ENCODE data around the gene S1PR3.
"Not testable (repeated sequence)": the region's sequence is repeated elsewhere in the genome, so short reads cannot be mapped to it uniquely, and the experiment has no call there.

The S1PR3 gene

DNA sequence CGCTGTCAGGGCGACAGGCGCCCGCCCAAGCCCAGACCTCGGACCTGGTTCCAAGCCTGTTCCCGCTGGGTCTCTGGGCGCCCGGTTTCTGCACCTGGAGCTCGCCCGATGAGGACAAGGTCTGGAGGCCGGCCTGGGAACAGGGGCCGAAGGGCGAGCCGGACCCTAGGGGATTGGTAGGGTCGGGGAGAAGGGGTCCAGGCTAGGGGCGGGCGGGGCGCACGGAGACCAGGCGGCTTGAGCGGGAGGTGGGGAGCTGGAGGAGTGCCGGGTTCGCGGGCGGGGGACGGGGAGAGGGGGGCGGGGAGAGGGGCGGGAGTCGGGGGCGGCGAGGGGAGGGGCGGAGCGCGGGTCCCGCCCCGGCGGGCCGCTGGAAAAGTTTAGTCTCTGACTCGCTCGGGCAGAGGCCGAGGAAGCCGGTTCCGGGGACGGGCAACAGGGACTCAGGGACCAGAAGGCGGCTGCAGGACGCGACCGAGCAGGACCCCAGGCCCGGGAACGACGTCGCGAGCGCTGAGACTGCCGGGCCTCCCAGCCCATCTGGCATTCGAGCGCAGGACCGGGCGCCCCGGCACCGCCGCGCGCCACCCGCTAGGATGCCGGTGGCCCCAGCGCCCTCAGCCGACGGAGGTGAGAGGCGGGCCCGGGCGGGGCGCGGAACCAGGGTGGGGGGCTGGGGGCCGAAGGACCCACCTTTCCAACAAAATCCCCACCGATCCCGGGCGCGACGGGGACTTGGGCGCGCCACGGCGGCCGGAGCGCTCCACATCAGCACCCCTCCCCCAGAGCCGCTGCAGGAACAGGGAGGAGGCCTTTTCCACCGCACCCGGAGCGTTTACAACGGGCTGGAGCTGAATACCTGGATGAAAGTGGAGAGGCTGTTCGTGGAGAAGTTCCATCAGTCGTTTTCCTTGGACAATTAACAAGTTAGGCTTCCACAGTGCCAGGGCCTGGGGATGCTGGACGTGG lies at the start of gene S1PR3:
TSS of gene S1PR3 (plus strand) at position 403 of the 969 bp plus-strand sequence. CDS start 9,733 bp downstream, outside the sequence.
- peak in 1 of 2 donors; percentile 8 for DNase-seq (ENCODE audit: low read depth in 2 of 2)

DNA sequence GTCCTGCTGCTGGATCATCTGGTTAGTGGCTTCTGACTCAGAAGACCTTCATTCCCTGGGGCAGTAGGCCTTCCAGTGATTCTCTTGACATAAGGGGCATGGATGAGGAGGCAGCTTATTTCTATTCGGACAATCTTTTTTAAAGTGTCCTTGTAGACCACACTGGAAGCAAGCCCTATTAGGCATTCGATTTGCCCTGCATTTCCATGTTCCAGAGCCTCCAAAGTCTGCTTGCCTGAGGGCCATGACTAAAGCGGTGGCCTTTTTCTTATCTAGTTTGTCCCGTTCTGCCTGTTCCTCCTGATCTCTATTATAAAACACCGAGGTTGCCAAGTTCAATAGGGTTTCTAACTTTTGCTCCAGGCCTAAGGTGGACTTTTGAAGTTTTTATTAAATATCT lies 49.7 kb upstream of the S1PR3 start:
- DNase-seq (ENCODE audit: low read depth in 2 of 2): not testable (repeated sequence)

DNA sequence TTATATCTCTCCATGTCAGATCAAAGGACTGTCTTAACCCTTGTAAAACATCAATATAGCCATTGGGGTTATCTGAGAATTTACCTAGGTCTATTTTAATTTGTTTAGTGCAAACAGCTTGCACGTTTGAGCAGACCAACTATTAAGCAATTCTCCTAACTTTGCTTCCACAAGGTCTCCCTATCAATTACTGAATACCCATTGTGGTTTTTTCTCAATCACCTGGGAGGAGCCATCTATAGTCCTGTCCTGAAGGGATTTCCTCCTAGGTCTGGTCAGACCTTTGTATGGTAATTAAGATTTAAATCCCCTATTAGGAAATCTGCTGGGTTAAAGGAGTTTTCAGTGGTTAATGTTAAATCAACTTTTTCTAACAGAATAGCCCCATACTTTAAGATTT lies 48.9 kb upstream of the S1PR3 start:
- DNase-seq (ENCODE audit: low read depth in 2 of 2): no peak

DNA sequence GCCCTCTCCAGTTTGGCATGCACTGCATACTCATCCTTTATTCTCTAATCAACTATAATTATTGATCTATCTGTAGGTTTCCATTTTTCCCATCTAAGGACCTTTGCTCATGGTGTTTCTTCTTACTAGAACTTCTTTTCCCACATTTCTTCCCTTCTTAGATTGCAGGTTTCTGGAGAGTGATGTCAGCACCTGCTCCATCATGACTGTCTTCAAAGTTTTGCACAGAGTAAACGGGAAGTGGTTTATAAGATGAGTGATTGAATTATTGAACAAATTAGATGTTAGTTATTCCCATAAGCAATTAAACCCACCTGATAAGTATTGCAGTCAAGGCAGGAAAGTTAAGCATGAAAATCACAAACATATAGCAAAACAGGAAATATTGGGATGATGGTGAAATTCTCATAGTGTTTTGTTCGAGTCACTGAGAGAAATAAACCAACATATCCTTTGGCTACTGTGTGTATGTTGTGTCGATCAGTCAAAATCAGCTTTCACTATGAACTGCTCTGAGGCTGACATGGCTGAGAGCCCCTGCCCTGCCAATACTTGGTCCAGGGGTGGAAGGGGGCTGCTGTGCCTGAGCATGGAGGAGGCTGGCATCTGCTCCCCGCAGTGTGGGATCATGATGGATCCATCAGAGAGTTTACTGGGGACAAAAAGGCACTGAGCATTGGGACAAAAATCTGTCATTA lies 45.5 kb upstream of the S1PR3 start:
- DNase-seq (ENCODE audit: low read depth in 2 of 2): no peak

DNA sequence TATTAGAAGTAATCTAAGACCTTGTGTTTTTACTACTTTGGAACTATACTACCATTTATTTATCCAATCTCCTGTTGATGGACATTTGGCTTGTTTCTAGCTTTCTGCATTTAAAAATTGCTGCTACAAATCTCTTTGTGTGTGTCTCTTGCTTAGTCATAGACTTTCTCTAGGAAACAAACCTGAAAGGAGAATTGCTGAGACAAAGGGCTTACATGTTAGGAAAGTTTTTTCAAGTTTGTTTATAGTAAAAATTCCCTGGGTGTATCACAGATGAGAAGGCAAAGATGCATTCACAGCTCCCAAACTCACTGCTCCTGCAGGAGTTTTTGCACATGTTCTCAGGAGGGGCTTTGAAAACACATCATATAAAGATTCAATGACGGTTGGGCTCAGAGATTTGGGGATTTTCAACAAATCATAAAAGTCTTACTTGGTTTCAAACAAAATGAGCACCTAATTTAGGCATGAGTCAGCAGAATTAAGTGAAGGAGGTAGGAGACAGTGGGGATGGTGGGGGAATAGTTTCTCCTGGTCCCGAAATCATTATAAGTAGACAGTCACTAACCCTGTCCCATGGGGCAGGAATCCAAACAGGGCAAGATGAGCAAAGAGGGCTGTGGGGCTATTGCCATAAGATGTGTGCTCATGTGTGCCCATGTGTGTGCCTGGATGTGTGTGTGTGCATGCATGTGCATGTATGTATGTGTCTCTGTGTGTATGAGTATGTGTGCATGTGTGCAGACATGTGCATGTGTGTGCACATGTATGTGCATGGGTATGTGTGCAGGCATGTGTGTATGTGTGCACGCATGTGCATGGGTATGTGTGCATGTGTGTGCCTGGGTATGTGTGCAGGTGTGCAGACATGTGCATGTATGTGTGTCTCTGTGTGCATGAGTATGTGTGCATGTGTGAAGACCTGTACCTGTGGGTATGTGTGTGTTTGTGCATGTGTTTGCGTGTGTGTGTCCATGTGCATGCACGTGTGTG lies 43.4 kb upstream of the S1PR3 start:
- no peak for DNase-seq (ENCODE audit: low read depth in 2 of 2)

DNA sequence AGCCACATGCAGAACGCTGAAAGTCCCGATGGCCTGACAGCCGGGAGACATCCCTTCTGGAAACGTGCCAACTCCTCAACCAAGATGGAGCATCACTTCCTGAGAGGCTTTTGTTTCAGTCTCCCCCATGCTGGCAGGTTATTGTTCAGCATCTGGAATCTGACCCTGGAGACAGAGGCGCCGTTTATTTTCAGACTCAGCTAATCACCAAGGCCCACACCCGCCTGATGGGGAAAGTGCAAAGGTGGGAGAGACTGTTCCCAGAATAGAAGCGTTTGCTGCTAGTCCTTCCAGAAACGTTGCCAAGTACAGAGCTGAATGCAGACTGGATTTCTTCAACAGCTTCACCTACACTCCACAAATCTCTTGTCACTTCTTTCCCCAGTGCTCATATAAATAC lies 41.8 kb upstream of the S1PR3 start:
- no peak for DNase-seq (ENCODE audit: low read depth in 2 of 2)

DNA sequence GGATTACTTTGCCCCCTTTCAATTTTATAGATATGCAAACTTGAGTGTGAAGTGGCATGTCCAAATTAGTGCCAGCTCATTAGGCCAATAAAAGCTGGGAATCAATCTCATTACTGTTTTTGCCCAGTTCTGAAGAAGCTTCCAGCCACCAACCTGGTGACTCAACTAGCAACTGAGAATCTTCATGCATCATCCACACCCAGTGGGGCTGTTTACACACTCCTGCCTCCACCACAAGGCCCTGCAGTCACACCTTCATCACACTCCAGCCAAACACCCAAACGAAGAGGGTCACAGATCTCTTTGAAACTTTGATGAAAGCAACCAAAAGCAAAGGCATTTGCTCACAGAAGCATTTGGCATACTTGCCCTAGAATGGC lies 41.3 kb upstream of the S1PR3 start:
- peak; percentile 15 to 17 for DNase-seq (ENCODE audit: low read depth in 2 of 2)

DNA sequence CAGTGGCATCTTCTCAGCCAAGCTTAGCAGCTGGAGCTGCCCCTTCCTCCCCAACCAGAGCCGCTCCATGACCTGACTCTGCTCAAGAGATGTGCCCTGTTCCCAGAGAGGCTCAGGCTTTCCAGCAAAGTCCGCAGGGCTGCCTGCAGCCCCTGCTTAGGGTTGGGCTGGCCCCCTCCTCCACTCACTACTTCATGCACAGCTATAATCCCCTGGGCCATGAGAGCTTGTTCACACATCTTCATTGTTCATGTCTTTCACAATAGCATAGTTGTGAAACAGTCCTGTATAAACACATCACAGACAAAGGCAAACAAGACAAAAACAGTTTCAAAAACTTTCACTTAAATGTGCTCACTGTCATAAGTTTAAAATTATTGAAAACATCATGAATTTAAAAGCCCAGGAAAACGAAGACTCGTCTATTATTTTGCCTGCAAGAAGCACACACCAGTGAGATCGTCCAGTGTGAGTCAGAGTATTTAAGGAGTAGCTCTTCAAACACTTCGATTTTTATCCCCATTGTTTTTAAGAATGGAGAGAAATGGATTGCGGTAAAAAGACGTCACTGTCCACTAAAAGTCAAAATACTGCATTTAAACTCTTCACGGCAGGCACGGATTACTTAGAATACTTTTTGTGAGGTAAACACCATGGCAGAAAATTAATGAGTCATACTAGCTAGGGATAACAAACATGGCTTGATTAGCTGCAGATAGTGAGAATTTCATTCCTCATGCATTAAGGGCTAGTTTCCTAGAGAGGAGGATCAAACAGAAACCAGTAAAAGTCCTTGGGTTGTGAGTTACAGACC lies 40.7 kb upstream of the S1PR3 start:
- no peak for DNase-seq (ENCODE audit: low read depth in 2 of 2)

DNA sequence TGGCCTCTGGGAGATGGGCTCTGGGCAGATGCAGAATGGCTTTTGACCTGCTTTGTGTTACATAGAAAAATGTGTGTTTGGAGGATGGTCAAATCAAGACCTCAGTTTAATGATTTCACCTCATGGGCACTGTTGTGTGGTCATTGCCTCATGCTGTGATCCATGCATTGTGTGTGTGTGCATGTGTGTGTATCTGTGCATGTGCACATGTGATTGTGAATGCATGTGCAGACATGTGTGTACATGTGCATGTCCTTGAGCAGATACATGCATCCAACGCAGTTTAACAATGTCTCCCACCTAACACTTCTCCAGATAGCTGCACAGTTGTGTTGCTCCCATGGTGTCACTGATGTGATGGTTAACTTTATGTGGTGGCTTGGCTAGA lies 40.1 kb upstream of the S1PR3 start:
- DNase-seq (ENCODE audit: low read depth in 2 of 2): no peak

DNA sequence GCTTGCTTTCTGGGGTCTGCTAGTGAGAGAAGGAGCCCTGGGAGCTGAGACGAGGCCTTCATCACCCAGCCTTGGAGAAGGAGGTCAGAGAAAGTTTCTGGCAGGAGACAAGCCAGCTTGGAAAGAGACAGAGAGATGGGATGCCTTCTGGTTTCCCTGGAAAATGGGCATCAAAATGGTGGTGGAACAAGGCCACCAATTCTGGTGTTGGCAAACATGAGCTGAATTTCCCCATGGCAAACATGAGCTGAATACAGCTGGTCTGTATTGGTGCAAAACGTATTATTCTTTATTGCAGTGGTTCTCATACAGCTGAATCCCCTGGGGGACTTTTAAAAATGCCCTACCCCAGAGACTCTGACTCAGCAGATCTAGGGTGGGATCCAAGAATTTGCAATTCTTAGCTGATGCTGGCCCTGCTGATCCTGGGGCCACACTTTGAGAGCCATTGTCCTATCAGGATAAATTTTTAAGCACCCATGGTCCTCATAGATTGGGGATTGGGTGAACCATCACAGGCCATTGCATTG lies 39.1 kb upstream of the S1PR3 start:
- DNase-seq (ENCODE audit: low read depth in 2 of 2): no peak

DNA sequence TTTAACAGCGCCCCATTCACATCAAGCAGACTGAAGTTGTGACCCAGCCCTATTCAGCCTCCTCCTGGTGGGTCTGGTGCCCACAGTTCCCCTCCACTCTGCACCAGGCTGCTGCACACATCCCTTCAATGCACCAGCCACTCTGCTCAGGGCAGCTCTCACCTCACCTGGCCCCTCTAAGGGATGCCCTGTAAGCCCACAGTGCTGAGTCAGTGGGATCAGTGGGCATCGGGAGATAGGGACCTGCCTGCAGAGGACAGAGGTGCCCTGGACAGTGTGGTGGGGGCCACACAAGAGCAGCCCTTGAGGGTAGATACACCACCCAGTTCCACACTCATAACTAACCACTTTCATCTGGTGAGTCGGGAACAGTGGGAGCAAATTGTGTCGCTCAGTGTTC lies 38.3 kb upstream of the S1PR3 start:
- DNase-seq (ENCODE audit: low read depth in 2 of 2): no peak

DNA sequence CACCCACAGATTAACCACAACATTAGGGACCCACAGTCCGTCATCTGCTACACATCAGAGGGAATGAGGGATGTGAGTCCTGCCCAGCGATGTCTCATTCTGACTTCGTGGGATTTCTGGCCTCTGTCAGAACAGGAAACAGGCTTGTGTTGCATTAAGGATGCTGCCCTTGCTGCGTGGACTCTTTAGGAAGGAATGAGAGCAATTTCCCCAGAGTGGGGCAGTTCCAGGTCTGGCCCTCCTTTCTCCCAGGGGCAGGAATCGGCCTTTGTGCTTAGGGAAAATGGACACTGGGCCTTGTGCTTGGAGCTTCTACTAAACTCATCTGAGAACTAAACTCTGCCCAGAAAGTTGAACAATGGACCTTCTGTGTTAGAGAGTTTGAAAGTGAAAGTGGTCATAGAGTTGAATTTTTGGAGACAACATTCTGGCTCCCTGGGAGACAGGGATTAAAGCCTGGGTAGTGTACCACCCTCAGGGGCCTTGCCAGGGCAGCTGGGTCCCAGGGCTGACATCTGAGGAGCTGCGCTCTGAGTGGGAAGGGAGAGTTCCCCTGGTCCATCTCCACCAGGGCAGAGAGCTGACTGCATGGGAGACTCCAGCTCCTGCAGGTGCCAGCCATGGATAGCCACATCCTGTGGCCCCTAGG lies 37.8 kb upstream of the S1PR3 start:
- no peak for DNase-seq (ENCODE audit: low read depth in 2 of 2)

DNA sequence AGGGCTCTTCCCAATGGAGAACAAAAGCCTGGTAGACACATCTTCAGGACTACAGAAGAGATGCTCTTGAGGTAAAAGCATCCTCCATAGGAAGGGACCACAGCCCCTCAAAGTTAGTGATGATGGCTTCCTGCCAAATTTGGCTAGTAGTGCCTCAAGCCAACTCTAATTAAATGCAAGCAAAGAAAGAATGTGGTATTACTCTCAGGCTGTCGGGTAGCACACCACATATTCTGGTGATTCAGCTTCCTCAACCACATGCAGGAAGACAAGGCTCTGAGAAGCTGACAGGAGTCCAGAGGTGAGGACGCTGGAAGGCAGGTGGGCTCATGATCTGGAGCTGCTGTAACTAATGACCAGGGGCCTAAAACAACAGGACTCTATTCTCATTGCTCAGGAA lies 37.2 kb upstream of the S1PR3 start:
- DNase-seq (ENCODE audit: low read depth in 2 of 2): no peak

DNA sequence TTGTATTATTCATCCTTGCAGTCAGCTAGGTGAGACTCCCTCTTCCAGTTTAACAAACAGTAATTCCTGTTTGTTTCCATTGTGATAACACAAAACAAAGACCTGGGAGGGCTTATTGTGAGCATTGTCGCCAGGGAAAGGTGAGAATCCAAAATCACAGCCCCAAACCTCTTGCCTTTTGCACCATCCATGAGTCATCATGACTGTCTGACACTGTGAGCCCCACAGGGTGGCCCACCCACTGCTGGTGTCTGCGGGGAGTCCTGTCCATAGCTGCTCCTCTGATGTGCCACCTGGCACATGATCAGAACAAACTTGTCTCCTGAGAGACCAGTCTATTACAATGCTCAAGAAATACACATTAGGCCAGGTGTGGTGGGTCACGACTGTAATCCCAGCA lies 33.7 kb upstream of the S1PR3 start:
- DNase-seq (ENCODE audit: low read depth in 2 of 2): no peak

DNA sequence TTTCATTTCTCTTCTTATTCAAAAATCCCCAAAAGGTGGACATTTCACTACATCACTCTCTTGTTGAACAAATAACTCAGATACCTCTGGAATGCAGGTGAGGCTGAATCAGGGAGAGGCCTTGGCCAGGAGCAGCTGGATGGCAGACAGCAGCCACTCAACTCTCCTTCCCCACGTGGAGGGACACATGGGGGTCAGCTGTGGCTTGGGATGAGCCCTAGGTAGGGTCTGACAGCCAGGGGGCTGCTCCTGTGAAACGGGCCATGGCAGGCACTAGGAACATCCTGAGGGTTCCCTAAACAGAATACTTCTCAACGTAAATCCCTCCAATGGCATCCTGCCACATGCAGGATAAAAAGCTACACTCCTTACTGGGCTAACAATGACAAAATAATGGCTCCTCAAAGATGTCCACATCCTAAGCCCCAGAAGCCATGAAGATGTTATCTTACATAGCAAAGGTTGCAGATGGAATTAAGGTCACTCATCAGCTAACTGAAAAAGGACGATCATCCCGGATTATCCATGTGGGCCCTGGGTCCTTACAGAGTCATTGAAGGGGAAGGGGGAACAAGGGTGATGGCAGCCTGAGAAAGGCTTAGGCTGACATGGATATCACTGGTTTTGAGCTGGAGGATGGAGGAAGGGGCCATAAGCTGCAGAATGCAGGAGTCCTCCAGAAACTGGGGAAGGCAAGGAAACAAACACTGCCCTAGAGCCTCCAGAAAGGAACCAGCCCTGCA lies 31.4 kb upstream of the S1PR3 start:
- no peak for DNase-seq (ENCODE audit: low read depth in 2 of 2)

DNA sequence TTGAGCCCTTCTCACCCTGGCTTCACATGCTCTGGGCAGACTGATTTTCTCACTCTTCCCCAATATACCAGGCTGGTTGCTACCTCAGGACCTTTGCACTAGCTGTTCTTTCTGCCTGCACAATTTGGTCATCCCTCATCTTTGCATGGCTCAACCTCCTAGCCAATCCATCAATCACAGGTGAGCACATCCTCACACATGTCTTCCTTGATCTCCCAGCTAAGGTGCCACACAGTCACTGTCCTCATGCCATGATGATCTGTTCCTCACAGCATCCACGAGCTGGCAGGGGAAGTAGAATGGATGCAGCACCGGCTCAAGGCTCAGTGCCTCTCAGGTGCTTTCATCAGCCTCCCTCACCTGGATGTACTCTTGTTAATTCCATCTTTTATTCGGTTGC lies 30.6 kb upstream of the S1PR3 start:
- DNase-seq (ENCODE audit: low read depth in 2 of 2): no peak

DNA sequence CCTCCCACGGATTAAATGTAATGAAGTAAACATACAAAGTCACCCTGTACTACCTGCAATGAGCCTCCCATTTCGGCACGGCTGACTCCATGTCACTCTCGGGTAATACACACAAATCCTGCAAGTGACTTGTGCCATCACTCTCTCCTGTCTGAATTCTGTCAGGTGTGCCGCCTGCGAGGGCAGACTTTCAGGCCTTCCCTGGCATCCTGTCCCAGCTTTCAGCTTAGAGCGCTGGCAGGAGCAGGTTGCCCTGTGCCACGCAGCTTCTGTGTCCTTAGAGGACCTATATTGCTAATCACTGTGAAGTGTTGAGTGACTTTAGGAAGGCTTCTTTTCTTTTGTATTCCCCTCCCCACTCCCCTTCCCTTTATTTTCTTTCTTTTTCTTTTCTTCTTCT lies 25.8 kb upstream of the S1PR3 start:
- no peak for DNase-seq (ENCODE audit: low read depth in 2 of 2)

DNA sequence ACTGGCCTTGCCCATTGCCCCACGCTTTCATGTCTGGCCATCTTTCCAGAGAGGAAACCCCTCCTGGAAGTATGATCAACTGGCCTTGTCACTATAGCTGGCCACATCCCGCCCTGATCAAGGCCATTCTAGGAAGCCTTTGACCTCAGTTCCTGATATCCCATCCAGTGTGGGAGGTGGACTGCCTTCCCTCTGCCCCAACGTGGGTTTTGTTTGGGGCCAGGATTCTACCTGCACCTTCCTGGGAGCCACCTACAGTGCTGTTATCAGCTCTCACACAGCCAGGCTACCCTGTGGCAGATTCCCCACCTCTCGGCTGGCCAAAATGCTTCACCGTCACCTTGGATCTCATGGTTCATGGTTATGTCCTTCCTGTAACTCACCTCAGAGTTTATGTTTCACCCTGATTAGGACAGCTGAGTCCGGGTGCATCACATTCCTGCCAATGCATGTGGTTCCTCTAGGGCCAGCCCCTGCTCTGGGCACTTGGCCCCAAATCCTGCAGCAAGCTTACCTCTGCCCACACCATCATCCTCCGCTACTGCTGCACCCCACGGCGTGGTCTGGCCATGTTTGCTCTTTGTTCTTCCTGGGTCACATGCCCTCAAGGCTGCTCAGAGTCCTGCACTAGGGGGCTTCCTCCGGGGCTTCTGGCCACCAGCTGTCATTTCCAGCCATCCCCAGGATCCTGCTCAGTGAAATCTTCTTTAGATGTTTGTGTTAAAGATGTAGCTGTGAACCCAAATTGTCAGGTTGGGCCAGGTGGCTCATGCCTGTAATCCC lies 24.2 kb upstream of the S1PR3 start:
- no peak for DNase-seq (ENCODE audit: low read depth in 2 of 2)

DNA sequence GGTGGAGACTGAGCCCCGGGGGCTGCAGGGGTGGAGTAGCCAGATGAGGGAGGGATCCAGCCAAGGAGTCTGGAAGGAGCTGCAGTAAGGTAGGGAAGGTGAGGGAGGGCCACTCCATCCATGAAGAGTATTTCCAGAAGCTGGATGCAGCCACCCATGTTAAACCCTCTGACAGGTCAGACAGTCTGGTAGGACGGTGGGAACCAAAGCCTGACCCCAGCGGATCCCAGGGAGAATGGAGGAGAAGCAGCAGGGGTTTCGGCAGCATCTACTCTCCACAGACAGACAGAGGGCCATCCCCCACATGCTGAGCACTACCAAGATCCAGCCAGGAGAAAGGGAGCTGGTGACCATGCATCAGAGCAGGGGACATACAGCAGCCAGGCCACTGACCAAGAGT lies 22.5 kb upstream of the S1PR3 start:
- no peak for DNase-seq (ENCODE audit: low read depth in 2 of 2)

All from stimulated activated CD4-positive, alpha-beta T cell treated with anti-CD3 and anti-CD28 coated beads, Interleukin-15, amount 100 ng/mL, for 48 hours (primary cell).